ENCODE data around the gene PEX6. TPM values are rescaled to one million over a fixed set of nuclear protein-coding genes. Genes with fewer than 3 reads are reported as not detected.

PEX6 gene
- total and polyA plus RNA-seq, 2 of the 13 experiments (the other 11 are each of a cell fraction or from before 2014, with no cell fraction given): 5.1 to 6.7 TPM

GRCh38 chr6:42973926-42974325, 5.1 kb downstream of the PEX6 start:
- H3K27me3 ChIP-seq (ENCODE audit: control insufficient read depth in 1 of 2, insufficient read depth in 2 of 2, low read length in 2 of 2): no peaks in the 10 kb centered on the region; a peak in 1 of 5 replicates
- H3K4me1 ChIP-seq (ENCODE audit: insufficient read depth, low read length): peaks cover 50% of the 10 kb centered on the region
- CTCF ChIA-PET (ENCODE audit: low intra/inter-chr PET ratio, low total read pairs): no interaction called here
- intact Hi-C loops (cut with micrococcal nuclease; ENCODE audit: unreplicated experiment) (no loop called here), in situ Hi-C loops (cut with HindIII; ENCODE audit: extremely low pct_ligation_motif_present, low pct_unique_long_range_greater_than_20kb) (no loop called here)
- no peaks in the 10 kb centered on the region for H4K20me1 ChIP-seq (ENCODE audit: insufficient read depth, low read length)
- BruUV-seq (replicated peaks): no TSS peak
- TF ChIP-seq ZGPAT (CRISPR knock-in tag; IDR thresholded peaks at IDR 0.05) (no peak), ETS1 (CRISPR knock-in tag; IDR thresholded peaks at IDR 0.05) (no peak), GABPB1 (CRISPR knock-in tag; IDR thresholded peaks at IDR 0.05) (no peak), ZNF761 (CRISPR knock-in tag; conservative IDR thresholded peaks at IDR 0.05) (no peak), KDM3A (CRISPR knock-in tag; IDR thresholded peaks at IDR 0.05; ENCODE audit: low read depth) (no peak), RARG (CRISPR knock-in tag; IDR thresholded peaks at IDR 0.05; ENCODE audit: low read depth) (no peak), ZBTB14 (CRISPR knock-in tag; IDR thresholded peaks at IDR 0.05) (no peak)
- FAIRE-seq: no peak
- H3K4me2 ChIP-seq (ENCODE audit: low read depth, low read length): no peak overlapping the region
- no peaks in the 10 kb centered on the region for H3K36me3 ChIP-seq (replicated peaks in 1 of 2; ENCODE audit: control insufficient read depth in 1 of 2, insufficient read depth in 2 of 2, low read length in 2 of 2)
- H3K79me2 ChIP-seq (ENCODE audit: insufficient read depth, low read length): peaks cover 10% of the 10 kb centered on the region
- H3K9me3 ChIP-seq (ENCODE audit: low read length): no peaks in the 10 kb centered on the region
- H3K4me3 ChIP-seq (replicated peaks in 1 of 3; ENCODE audit: insufficient read depth in 1 of 3, low read depth in 2 of 3, low read length in 3 of 3): no peak overlapping the region
- DNase-seq (ENCODE audit: low spot score): no peak
- WGBS (ENCODE audit: low lambda C conversion rate): 100% methylated on average over 3 of the region's 3 CpGs
- H3K9ac ChIP-seq (ENCODE audit: insufficient read depth, low read depth, low read length): no peak overlapping the region
- ATAC-seq: no peak
- H3K27ac ChIP-seq (ENCODE audit: extremely low read length, insufficient read depth, low read length): no peak overlapping the region
- POLR2A ChIA-PET: interaction anchor here (1.5 to 3.0 kb wide), 2 partner anchors 10 to 14 kb away, joined by 4 to 17 read pairs; partner anchors contain the start of genes GNMT and PPP2R5D
- H2AFZ ChIP-seq (ENCODE audit: low read length): no peak overlapping the region

All from HepG2 (cell line).